Activated CD8-positive, alpha-beta T cell treated with anti-CD3 and anti-CD28 coated beads for 36 hours (primary cell): ENCODE results near the gene SCN9A. TPM values are rescaled to one million over a fixed set of nuclear protein-coding genes. Genes with fewer than 3 reads are reported as not detected.

Experiments used
- ATAC-seq: fragments of 200-7000 bp; cut with Tn5 transposase; one replicate; pipeline ENCODE4 v1.10.0; 2021; ENCODE audit warnings: mild to moderate bottlenecking, moderate library complexity
- CTCF ChIA-PET: fragments of 350-600 bp; sonication (Branson Sonifier 250); formaldehyde crosslinking; loops from one replicate; lab custom pipeline; 2021; ENCODE audit warnings: antibody characterized with exemption; lab: Charles Lee
- POLR2A ChIA-PET: fragments of 350-600 bp; sonication (Branson Sonifier 250); formaldehyde crosslinking; loops from one replicate; lab custom pipeline; 2021; ENCODE audit warnings: antibody characterized with exemption; lab: Charles Lee
- DNase-seq: peaks from one replicate; pipeline ENCODE4 v3.0.0-alpha.2; 2020
- H3K27ac Mint-ChIP-seq: one replicate; pipeline ENCODE4 v1.8.0; 2021; ENCODE audit warnings: mild to moderate bottlenecking, mixed read lengths
- H3K27me3 Mint-ChIP-seq: one replicate; pipeline ENCODE4 v1.8.0; 2021; ENCODE audit warnings: mixed read lengths
- H3K36me3 Mint-ChIP-seq: one replicate; pipeline ENCODE4 v1.8.0; 2021; ENCODE audit warnings: low read depth, mixed read lengths
- H3K4me1 Mint-ChIP-seq: one replicate; pipeline ENCODE4 v1.8.0; 2021; ENCODE audit warnings: low read depth, mixed read lengths
- H3K4me3 Mint-ChIP-seq: one replicate; pipeline ENCODE4 v1.8.0; 2021; ENCODE audit warnings: mild to moderate bottlenecking, moderate library complexity, mixed read lengths
- H3K9me3 Mint-ChIP-seq: one replicate; pipeline ENCODE4 v1.8.0; 2021; ENCODE audit warnings: mixed read lengths
- CTCF ChIP-seq: fragments of 200-600 bp; IDR thresholded peaks from one replicate; pipeline ENCODE4 v1.8.0; 2022; ENCODE audit warnings: antibody characterized with exemption, mild to moderate bottlenecking
- intact Hi-C: fragments of 100-400 bp; cut with micrococcal nuclease; formaldehyde crosslinking; loops from one replicate; pipeline ENCODE4 v1.10.0; 2022
- total RNA-seq, 2 experiments: library from RNA; stranded (reverse); gene quantifications; one replicate each; pipeline ENCODE4 v1.2.3, GENCODE V29; 2021

SCN9A gene
- total RNA-seq, 2 experiments from 2014 or later, result not detected

GRCh38 chr2:166156985-166157490, 218.7 kb downstream of the SCN9A start:
- ChIA-PET POLR2A (no interaction called here), CTCF (no interaction called here)
- no peak overlapping the region for H3K4me3 Mint-ChIP-seq
- H3K9me3 Mint-ChIP-seq, result no peaks in the 10 kb centered on the region
- H3K4me1 Mint-ChIP-seq, result no peaks in the 10 kb centered on the region
- DNase-seq (no peak), ATAC-seq (no peak)
- no peak for TF ChIP-seq CTCF
- H3K27me3 Mint-ChIP-seq, result peaks cover 7% of the 10 kb centered on the region
- no peak overlapping the region for H3K27ac Mint-ChIP-seq
- H3K36me3 Mint-ChIP-seq, result no peaks in the 10 kb centered on the region
- intact Hi-C loops, result no loop called here

GRCh38 chr2:166155589-166155988, 220.2 kb downstream of the SCN9A start:
- Mint-ChIP-seq H3K27me3 (peaks cover 7% of the 10 kb centered on the region), H3K4me1 (no peaks in the 10 kb centered on the region), H3K36me3 (no peaks in the 10 kb centered on the region), H3K4me3 (no peak overlapping the region), H3K27ac (no peak overlapping the region), H3K9me3 (no peaks in the 10 kb centered on the region)
- ChIA-PET POLR2A (no interaction called here), CTCF (no interaction called here)
- ATAC-seq (no peak), DNase-seq (no peak)
- intact Hi-C loops, result no loop called here
- no peak for TF ChIP-seq CTCF

- H3K27me3 Mint-ChIP-seq, result peaks cover 7% of the 10 kb centered on the region
- POLR2A ChIA-PET, result no interaction called here
- intact Hi-C loops, result no loop called here
- H3K4me1 Mint-ChIP-seq, result no peaks in the 10 kb centered on the region
- no peak for DNase-seq
- TF ChIP-seq CTCF, result no peak
- H3K9me3 Mint-ChIP-seq, result no peaks in the 10 kb centered on the region
- ATAC-seq, result no peak
- H3K36me3 Mint-ChIP-seq, result no peaks in the 10 kb centered on the region
- CTCF ChIA-PET, result no interaction called here
- no peak overlapping the region for H3K27ac Mint-ChIP-seq
- H3K4me3 Mint-ChIP-seq, result no peak overlapping the region
Measured at GRCh38 chr2:166154685-166155338, 220.9 kb downstream of the SCN9A start.

GRCh38 chr2:166152064-166152463, 223.7 kb downstream of the SCN9A start:
- no peak for TF ChIP-seq CTCF
- intact Hi-C loops, result no loop called here
- ChIA-PET POLR2A (no interaction called here), CTCF (interaction anchor here (1.5 kb wide), 1 partner anchor 24 kb away, joined by 6 read pairs; the partner anchor contains the start of gene SCN1A)
- H3K27me3 Mint-ChIP-seq, result peaks cover 7% of the 10 kb centered on the region
- H3K4me1 Mint-ChIP-seq, result no peaks in the 10 kb centered on the region
- DNase-seq (no peak), ATAC-seq (no peak)
- no peak overlapping the region for H3K27ac Mint-ChIP-seq
- no peaks in the 10 kb centered on the region for H3K9me3 Mint-ChIP-seq
- no peak overlapping the region for H3K4me3 Mint-ChIP-seq
- no peaks in the 10 kb centered on the region for H3K36me3 Mint-ChIP-seq

GRCh38 chr2:166148500-166149400, 227.0 kb downstream of the SCN9A start:
- DNase-seq, result no peak
- TF ChIP-seq CTCF, result no peak
- Mint-ChIP-seq H3K4me3 (no peak overlapping the region), H3K36me3 (no peaks in the 10 kb centered on the region), H3K4me1 (no peaks in the 10 kb centered on the region), H3K27ac (no peak overlapping the region), H3K27me3 (peaks cover 2% of the 10 kb centered on the region), H3K9me3 (no peaks in the 10 kb centered on the region)
- no peak for ATAC-seq
- CTCF ChIA-PET, result no interaction called here
- intact Hi-C loops, result no loop called here
- POLR2A ChIA-PET, result no interaction called here
